ENCODE measurements around the gene RTN4R.

RTN4R gene

GRCh38 chr22:20296598-20296997, 28.5 kb upstream of the RTN4R start:
- TF ChIP-seq POLR2AphosphoS5 (IDR thresholded peaks at IDR 0.05; ENCODE audit: low read depth, low read length), result no peak
- TF ChIP-seq FOXP2 (optimal IDR thresholded peaks at IDR 0.05; ENCODE audit: borderline replicate concordance, extremely low read depth, extremely low read length, insufficient read depth), result no peak
- TF ChIP-seq SIN3A (IDR thresholded peaks at IDR 0.05; ENCODE audit: borderline replicate concordance, insufficient read depth, low read length), result no peak
- TF ChIP-seq TAF1 (IDR thresholded peaks at IDR 0.05; ENCODE audit: borderline replicate concordance, insufficient read depth, low read length), result no peak
- no peak for TF ChIP-seq REST (IDR thresholded peaks at IDR 0.05; ENCODE audit: insufficient read depth in 1 of 2, low read depth in 2 of 2, low read length in 2 of 2)

- TF ChIP-seq SIN3A (IDR thresholded peaks at IDR 0.05; ENCODE audit: borderline replicate concordance, insufficient read depth, low read length) (no peak), REST (IDR thresholded peaks at IDR 0.05; ENCODE audit: insufficient read depth in 1 of 2, low read depth in 2 of 2, low read length in 2 of 2) (no peak), POLR2AphosphoS5 (IDR thresholded peaks at IDR 0.05; ENCODE audit: low read depth, low read length) (no peak), FOXP2 (optimal IDR thresholded peaks at IDR 0.05; ENCODE audit: borderline replicate concordance, extremely low read depth, extremely low read length, insufficient read depth) (no peak), TAF1 (IDR thresholded peaks at IDR 0.05; ENCODE audit: borderline replicate concordance, insufficient read depth, low read length) (no peak)
Observed at GRCh38 chr22:20295262-20296064, 27.3 kb upstream of the RTN4R start.

GRCh38 chr22:20292673-20293232, 24.6 kb upstream of the RTN4R start:
- TF ChIP-seq TAF1 (IDR thresholded peaks at IDR 0.05; ENCODE audit: borderline replicate concordance, insufficient read depth, low read length) (no peak), POLR2AphosphoS5 (IDR thresholded peaks at IDR 0.05; ENCODE audit: low read depth, low read length) (no peak), SIN3A (IDR thresholded peaks at IDR 0.05; ENCODE audit: borderline replicate concordance, insufficient read depth, low read length) (no peak), FOXP2 (optimal IDR thresholded peaks at IDR 0.05; ENCODE audit: borderline replicate concordance, extremely low read depth, extremely low read length, insufficient read depth) (no peak), REST (IDR thresholded peaks at IDR 0.05; ENCODE audit: insufficient read depth in 1 of 2, low read depth in 2 of 2, low read length in 2 of 2) (no peak)

- TF ChIP-seq FOXP2 (optimal IDR thresholded peaks at IDR 0.05; ENCODE audit: borderline replicate concordance, extremely low read depth, extremely low read length, insufficient read depth) (no peak), SIN3A (IDR thresholded peaks at IDR 0.05; ENCODE audit: borderline replicate concordance, insufficient read depth, low read length) (no peak), POLR2AphosphoS5 (IDR thresholded peaks at IDR 0.05; ENCODE audit: low read depth, low read length) (no peak), REST (IDR thresholded peaks at IDR 0.05; ENCODE audit: insufficient read depth in 1 of 2, low read depth in 2 of 2, low read length in 2 of 2) (no peak), TAF1 (IDR thresholded peaks at IDR 0.05; ENCODE audit: borderline replicate concordance, insufficient read depth, low read length) (no peak)
Observed at GRCh38 chr22:20292108-20292507, 24.0 kb upstream of the RTN4R start.

Data from PFSK-1 (cell line).